Cardiac fibroblast (primary cell): ENCODE data around the gene SCNN1A.

Experiments used
- DNase-seq, 2 donors: peaks; one replicate each; pipeline versions ENCODE4 v3.0.0 to v3.0.0-alpha.2; 2010; ENCODE audit warnings: low read depth in 2 of 2
- H3K4me3 ChIP-seq, 2 donors: replicated peaks in 1 of 2; 1 replicate in 1 of 2; 2 replicates in 1 of 2; pipeline ENCODE4 v1.5.1; 2011; ENCODE audit warnings: low read depth in 2 of 2, low read length in 2 of 2, mild to moderate bottlenecking in 2 of 2, moderate library complexity in 1 of 2
- CTCF ChIP-seq: IDR thresholded peaks from one replicate; pipeline ENCODE4 v1.5.1; 2011; ENCODE audit warnings: low read depth, mild to moderate bottlenecking, low read length, inconsistent platforms

The SCNN1A gene

DNA sequence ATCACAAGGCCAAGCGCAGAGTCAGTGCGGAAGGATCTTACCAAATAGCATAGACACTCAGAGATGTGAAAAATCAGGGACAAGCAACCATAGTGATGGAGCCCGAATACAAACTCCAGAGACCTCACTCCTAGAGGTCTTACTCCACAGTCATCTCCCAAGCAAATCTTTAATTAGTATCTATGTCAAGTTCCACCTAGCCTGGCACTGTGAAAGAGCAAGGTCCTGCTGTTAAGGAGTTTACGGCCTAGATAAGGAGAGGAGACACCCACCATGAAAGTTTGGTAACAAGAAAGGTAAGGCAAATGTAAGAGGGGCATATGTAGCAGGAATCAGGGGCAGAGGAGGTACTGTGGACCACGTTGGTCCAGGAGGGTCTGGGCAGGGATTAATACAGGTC is 72.3 kb downstream of the SCNN1A start:
- H3K4me3 ChIP-seq, result no peak overlapping the region
- DNase-seq, result no peak
- TF ChIP-seq CTCF, result no peak

DNA sequence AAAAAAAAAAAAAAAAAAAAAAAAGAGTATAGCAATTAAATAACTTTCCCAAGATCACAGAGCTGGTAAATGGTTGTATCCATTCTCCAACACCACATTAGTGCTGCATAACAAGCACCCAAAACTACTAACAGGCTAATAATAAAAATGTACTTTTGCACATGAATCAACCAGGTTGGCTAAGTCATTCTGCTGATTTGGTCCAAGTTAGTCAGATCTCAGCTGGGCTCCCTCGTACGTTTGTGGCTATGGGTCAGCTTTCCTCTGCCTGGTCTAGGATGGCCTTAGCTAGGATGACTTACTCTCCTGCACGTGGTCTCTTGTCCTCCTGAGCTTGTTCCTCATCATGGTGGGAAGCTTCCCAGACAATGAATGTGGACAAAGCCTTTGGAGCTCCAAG is 72.7 kb downstream of the SCNN1A start:
- no peak for TF ChIP-seq CTCF
- H3K4me3 ChIP-seq, result no peak overlapping the region

DNA sequence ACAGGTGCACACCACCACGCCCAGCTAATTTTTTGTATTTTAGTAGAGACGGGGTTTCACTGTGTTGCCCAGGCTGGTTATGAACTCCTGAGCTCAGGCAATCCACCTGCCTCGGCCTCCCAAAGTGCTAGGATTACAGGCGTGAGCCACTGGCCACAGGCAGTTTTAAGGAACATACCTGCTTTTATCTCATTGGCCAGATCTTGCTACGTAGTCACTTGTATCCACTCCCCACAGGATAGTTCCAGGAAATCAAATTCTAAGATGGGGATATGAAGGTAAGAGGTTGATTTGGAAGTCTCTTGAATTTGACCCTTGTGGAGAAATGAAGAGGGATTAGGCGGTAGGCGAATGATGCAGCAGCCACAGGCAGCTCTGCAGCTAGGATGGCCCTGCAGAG is 73.6 kb downstream of the SCNN1A start:
- no peak overlapping the region for H3K4me3 ChIP-seq

More for the DNA sequence above, 72.7 kb downstream of the SCNN1A start:
- peak in 1 of 2 donors; percentile 34 for DNase-seq

GRCh38 chr12:6297170-6297569 is 78.2 kb downstream of the SCNN1A start:
- DNase-seq, result no peak
- TF ChIP-seq CTCF, result no peak
- H3K4me3 ChIP-seq, result no peak overlapping the region

More for the DNA sequence above, 73.6 kb downstream of the SCNN1A start:
- no peak for DNase-seq
- no peak for TF ChIP-seq CTCF
